GM18519 (cell line): Measurements from ENCODE around the gene GPER1.
"Not testable (repeated sequence)": the region's sequence is repeated elsewhere in the genome, so short reads cannot be mapped to it uniquely, and the experiment has no call there.

Experiments used
- ATAC-seq: cut with Tn5 transposase; IDR thresholded peaks from one replicate; pipeline ENCODE4 v1.9.1; 2021; ENCODE audit warnings: mild to moderate bottlenecking, moderate library complexity; ENCODE audit not compliant: unreplicated experiment, low FRiP score

GPER1 gene

GRCh38 chr7:1087952-1088920, at the start of gene GPER1:
TSS of gene GPER1 (plus strand) at chr7:1088113. CDS start at chr7:1091729, 3,616 bp downstream.
- ATAC-seq: no peak

- not testable (repeated sequence) for ATAC-seq
Observed at GRCh38 chr7:1040233-1040632, 47.7 kb upstream of the GPER1 start.

- ATAC-seq: no peak
Observed at GRCh38 chr7:1040790-1041189, 47.1 kb upstream of the GPER1 start.

DNA sequence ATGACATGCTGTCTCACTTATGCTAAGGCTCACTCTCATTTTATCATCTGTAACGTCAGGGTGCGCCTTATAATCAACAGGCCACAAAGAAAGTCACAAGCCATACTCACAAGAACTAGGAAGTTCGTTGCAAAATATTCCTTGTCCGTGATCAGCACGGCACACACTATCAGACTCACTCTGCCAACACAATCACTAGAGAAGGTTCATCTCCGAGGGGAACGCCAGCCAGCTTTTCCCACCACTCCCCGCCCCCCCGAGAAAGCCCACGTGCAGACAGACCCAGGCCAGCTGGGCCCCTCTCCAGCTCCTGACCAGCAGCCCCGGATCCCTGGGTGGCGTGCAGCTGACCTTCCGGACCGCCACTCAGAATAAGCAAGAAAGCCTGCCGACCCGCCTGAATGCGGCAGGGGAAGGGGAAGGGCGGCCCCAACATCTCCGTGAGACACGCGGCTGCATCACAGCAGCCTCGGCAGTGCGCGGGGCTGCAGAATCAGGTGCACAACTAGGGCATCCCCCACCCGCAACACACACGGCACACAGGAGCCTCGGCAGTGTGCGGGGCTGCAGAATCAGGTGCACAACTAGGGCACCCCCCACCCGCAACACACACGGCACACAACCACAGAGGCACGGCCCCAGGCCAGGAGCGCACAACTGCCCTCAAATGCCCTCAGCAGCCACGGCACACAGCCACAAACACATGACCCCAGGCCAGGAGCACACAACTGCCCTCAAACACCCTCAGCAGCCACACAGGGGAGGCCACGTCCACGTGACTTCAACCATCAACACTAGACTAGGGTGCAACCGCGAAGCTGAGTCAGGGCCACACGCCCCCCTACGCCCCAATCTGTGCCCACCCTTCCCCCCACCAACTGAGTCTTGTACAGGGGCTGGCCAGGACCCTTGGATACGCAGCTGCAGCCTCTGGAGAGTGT, 46.1 kb upstream of the GPER1 start:
- no peak for ATAC-seq

GRCh38 chr7:1042492-1042833, 45.5 kb upstream of the GPER1 start:
- no peak for ATAC-seq

- no peak for ATAC-seq
Observed at GRCh38 chr7:1043552-1044188, 44.2 kb upstream of the GPER1 start.

- ATAC-seq: peak; percentile 69
Observed at GRCh38 chr7:1044189-1045068, 43.5 kb upstream of the GPER1 start, which contains the start of gene GPR146. TSS of gene GPR146 (plus strand) at chr7:1044546. CDS start at chr7:1057516, 12,970 bp downstream.

GRCh38 chr7:1045069-1046063, 42.5 kb upstream of the GPER1 start:
- no peak for ATAC-seq

DNA sequence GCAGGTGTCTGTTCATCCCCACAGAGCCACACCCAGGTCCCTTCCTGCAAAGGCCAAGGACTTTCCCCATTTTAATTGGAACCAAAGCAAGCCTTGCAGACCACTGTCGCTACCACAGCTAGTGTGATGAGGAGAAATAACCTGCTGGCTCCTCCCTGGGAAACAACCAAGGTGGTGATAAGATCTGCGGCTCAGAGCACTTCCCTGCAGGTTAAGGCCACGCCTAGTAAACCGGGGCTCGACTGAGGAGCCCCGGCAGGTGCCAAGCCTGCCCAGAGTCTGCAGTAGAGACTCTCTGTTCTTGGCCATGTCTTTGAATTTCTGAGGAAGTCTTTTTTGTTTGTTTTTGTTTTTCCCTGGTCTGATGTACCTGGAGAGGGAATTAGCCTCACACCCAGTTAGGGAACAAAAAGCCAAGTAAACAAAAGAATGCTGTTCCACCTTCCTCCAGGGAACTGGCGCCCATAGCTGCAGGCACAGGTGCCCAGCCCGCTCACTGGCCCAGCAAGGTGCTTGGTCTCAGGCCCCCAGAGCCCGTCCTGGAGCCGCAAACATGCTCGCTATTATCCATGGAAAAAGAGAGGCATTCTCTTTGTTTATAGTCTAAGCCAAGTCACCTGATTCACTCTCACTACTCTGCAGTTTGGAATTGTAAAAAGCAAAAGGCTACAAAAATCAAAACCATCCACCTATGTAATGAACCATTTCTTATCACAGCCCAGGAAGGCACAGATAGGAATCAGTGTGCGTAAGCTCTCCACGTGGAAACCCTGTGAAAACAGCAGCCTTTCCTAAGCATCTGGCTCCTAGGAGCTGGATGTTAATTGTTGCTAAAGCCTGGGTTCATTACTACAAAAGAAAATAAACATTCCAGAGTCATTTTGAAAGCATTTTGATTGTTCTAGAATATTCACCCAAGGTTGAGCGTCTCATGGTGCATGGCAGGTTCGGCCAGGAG, 40.9 kb upstream of the GPER1 start:
- no peak for ATAC-seq

DNA sequence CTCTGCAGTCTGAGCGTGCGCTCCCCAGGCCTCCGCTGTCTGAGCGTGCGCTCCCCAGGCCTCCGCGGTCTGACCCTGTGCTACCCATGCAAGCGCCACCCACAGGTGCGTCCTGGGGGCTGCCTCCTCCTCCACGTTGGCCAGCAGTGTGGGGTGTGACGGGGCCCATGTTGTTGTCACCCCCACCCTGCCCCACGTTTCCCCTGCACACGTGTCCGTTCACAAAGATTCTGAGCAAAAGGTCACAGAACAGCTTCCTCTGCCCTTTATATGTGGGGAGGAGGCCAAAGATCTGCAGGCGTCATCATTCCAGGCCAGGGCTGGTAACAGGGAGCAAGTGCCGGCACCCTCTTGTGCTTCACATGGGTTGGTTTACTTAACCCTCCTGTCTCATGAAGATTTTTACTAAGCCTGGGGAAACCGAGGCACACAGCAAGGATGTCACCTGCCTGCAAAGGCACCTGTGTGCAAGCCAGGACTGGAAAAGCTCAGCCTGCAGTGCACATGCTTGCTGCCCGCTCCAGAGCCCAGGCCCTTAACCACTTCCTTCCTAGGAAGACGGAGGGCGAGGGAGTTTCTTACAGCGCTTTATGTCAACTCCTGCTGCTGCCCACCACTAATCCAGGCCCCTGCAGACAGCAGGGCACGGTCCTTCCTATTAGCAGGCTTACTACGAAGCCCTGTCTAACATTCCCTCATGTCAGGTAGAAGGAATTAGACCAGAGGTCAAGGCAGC, 38.7 kb upstream of the GPER1 start:
- no peak for ATAC-seq

DNA sequence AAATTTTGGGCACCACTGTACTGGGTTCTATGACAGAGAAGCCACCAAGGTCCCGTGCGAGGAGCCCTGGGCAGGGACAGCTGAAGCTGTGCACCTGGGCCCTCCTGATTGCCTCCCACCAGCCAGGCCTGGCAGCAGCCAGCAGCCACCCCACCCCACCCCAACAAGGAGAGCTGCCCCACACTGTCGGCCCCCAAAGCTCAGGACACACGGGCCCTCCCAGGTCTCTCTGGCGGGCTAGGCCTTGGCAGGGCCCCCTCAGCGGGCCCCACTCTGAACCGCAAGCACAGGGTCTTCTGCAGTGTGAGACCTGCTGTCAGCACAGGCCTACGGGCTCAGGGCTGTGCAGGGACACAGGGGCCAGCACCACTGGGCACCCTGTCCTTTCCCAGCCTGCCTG, 38.1 kb upstream of the GPER1 start:
- ATAC-seq: no peak

DNA sequence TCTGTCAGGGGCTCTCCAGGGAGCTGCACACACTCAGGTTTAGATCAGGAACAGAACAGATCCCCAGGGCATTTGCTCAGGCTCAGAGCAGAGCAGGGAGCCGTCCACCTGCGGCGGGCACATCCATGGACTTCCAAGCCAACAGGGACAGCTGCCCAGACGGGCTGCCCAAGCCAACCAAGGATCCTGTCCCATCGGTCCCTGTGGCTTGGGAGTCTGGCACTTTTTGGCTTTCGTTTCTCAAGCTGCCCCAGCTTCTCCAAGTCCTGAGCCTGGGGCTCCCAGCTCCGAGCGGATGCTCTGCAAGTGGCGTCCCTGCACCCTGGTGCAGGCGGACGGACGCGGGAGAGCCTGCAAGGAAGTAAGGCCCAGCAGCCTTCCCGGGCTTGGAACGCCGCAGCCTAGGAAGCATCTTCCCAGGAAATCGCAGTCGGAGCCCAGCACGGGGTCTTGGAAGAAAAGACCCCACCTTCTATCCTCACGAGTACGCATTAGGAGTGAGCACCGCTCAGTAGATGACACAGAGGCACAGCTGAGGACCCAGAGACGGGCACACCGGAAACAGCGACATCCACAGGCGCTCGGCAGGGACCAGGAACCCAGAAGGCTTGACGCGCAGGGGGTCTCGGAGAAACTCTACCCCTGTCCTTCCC, 37.5 kb upstream of the GPER1 start:
- ATAC-seq: no peak

- ATAC-seq: no peak
Observed at GRCh38 chr7:1050956-1051690, 36.8 kb upstream of the GPER1 start.

DNA sequence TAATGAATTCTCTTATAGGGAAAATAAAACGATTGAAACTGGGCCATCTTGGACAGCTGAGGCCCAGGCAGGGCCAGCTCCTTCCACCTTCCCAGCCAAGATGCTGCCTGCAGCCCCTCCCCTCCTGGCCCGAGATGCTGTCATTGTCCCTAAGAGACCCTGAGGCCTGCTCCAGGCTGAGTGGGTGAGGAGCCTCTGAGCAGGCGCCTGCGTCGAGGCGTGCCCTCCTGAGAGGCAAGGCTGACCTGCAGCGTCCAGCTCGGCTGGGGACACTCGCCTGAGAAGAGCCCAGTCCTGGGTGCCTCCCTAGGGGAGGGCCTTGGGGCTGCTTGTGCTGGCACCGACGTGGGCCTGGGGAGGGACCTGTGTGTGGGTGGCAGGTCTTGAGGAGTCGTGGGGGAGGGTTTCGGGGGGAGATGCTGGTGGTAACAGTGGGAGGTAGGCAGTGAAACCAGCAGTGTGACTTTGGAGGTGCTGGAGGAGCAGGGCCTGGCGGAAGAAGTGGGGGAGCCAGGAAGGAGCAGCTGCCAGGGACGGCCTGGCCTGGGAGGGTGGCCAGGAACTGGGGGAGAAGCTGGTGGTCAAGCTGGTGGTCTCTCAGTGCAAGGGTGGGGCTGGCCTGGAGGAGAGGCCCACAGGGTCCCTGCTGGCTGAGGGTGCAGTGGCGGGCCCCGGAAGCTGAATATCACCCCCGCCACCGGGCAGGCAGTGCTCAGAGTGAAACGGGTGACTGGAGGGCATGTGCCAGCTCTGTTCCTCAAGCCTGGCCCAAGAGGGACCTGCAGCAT, 35.7 kb upstream of the GPER1 start:
- no peak for ATAC-seq

DNA sequence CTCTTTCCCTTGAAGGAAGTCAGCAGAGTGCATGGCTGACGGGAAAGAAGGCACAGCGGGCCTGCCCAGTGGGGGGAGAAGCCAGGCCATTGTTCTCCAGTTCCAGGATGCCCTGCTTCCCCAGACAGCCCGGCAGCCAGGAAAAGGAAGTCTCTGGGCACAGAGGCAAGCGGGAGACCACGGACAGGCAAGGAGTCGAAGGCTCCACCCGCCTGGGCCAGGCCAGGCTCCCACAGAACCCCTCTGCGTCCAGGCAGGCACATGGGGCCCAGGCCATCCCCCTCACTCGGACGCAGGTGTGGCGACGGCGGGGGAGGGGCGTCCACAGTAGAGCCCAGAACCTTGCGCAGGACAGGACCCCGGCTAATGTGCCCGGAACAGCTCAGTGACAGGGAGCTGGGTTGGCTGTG, 34.9 kb upstream of the GPER1 start:
- no peak for ATAC-seq
